Activated T-cell treated with anti-CD3 and anti-CD28 coated beads, Interleukin-2, amount 50 U/mL, for 4 hours (primary cell): Measurements from ENCODE around the gene SLAMF1. TPM values are rescaled to one million over a fixed set of nuclear protein-coding genes. Genes with fewer than 3 reads are reported as not detected.
"Not testable (repeated sequence)": the region's sequence is repeated elsewhere in the genome, so short reads cannot be mapped to it uniquely, and the experiment has no call there.

Experiments
- ATAC-seq, 2 donors: fragments of 200-7000 bp; cut with Tn5 transposase; one replicate each; pipeline ENCODE4 v1.10.0; 2021
- DNase-seq: peaks from one replicate; pipeline ENCODE4 v3.0.0-alpha.2; 2020
- H3K27me3 Mint-ChIP-seq: one replicate; pipeline ENCODE4 v1.8.0; 2021; ENCODE audit warnings: low read depth, mixed read lengths
- H3K36me3 Mint-ChIP-seq: one replicate; pipeline ENCODE4 v1.8.0; 2022; ENCODE audit warnings: mixed read lengths; ENCODE audit not compliant: insufficient read depth
- H3K4me1 Mint-ChIP-seq: one replicate; pipeline ENCODE4 v1.8.0; 2021; ENCODE audit warnings: low read depth, mixed read lengths
- H3K4me3 Mint-ChIP-seq: one replicate; pipeline ENCODE4 v1.8.0; 2021; ENCODE audit warnings: mild to moderate bottlenecking, moderate library complexity, mixed read lengths
- H3K9me3 Mint-ChIP-seq: one replicate; pipeline ENCODE4 v1.8.0; 2021; ENCODE audit warnings: mixed read lengths
- total RNA-seq, 3 donors: library from RNA; stranded (reverse); gene quantifications; one replicate each; pipeline ENCODE4 v1.2.1, GENCODE V29; 2021

Gene SLAMF1
- total RNA-seq, 3 donors from 2014 or later: 69.2 to 138 (median 96.6) TPM

GRCh38 chr1:160627677-160628289, 19.1 kb downstream of the SLAMF1 start:
- peaks cover 99% of the 10 kb centered on the region for H3K4me1 Mint-ChIP-seq
- H3K27me3 Mint-ChIP-seq, H3K9me3 Mint-ChIP-seq, ATAC-seq: not testable (repeated sequence)
- DNase-seq: peak; percentile 59
- H3K36me3 Mint-ChIP-seq: peaks cover 71% of the 10 kb centered on the region
- H3K4me3 Mint-ChIP-seq: peak overlapping the region; percentile 74

GRCh38 chr1:160626509-160627342, 20.1 kb downstream of the SLAMF1 start:
- Mint-ChIP-seq H3K27me3 (no peaks in the 10 kb centered on the region), H3K4me1 (peaks cover 100% of the 10 kb centered on the region), H3K36me3 (peaks cover 76% of the 10 kb centered on the region), H3K4me3 (peak overlapping the region; percentile 74), H3K9me3 (no peaks in the 10 kb centered on the region)
- no peak for DNase-seq
- ATAC-seq: peak; percentile 15 to 33

GRCh38 chr1:160625725-160626498, 20.9 kb downstream of the SLAMF1 start:
- DNase-seq (peak; percentile 62), ATAC-seq (peak; percentile 64 to 67)
- peaks cover 100% of the 10 kb centered on the region for H3K4me1 Mint-ChIP-seq
- H3K36me3 Mint-ChIP-seq: peaks cover 75% of the 10 kb centered on the region
- H3K27me3 Mint-ChIP-seq: no peaks in the 10 kb centered on the region
- no peaks in the 10 kb centered on the region for H3K9me3 Mint-ChIP-seq
- H3K4me3 Mint-ChIP-seq: peak overlapping the region; percentile 74

GRCh38 chr1:160625321-160625720, 21.5 kb downstream of the SLAMF1 start:
- H3K4me1 Mint-ChIP-seq: peaks cover 96% of the 10 kb centered on the region
- no peak for ATAC-seq
- no peaks in the 10 kb centered on the region for H3K9me3 Mint-ChIP-seq
- H3K36me3 Mint-ChIP-seq: peaks cover 70% of the 10 kb centered on the region
- DNase-seq: no peak
- no peaks in the 10 kb centered on the region for H3K27me3 Mint-ChIP-seq
- H3K4me3 Mint-ChIP-seq: peak overlapping the region; percentile 47

GRCh38 chr1:160624464-160624863, 22.4 kb downstream of the SLAMF1 start:
- Mint-ChIP-seq H3K27me3 (no peaks in the 10 kb centered on the region), H3K4me3 (peak overlapping the region; percentile 7), H3K4me1 (peaks cover 94% of the 10 kb centered on the region), H3K9me3 (no peaks in the 10 kb centered on the region), H3K36me3 (peaks cover 72% of the 10 kb centered on the region)
- no peak for DNase-seq
- ATAC-seq: no peak

- peaks cover 5% of the 10 kb centered on the region for H3K9me3 Mint-ChIP-seq
- ATAC-seq: peak; percentile 3 to 5
These were observed 23.0 kb downstream of the SLAMF1 start for GRCh38 chr1:160623862-160624261.

GRCh38 chr1:160623227-160623633, 23.6 kb downstream of the SLAMF1 start:
- ATAC-seq: peak; percentile 61 to 63
- Mint-ChIP-seq H3K4me3 (peak overlapping the region; percentile 62), H3K27me3 (no peaks in the 10 kb centered on the region), H3K4me1 (peaks cover 92% of the 10 kb centered on the region), H3K36me3 (peaks cover 75% of the 10 kb centered on the region), H3K9me3 (peaks cover 7% of the 10 kb centered on the region)
- DNase-seq: no peak

More at GRCh38 chr1:160623862-160624261, 23.0 kb downstream of the SLAMF1 start:
- H3K36me3 Mint-ChIP-seq: peaks cover 76% of the 10 kb centered on the region
- H3K4me1 Mint-ChIP-seq: peaks cover 94% of the 10 kb centered on the region
- no peak for DNase-seq
- peak overlapping the region; percentile 62 for H3K4me3 Mint-ChIP-seq
- H3K27me3 Mint-ChIP-seq: no peaks in the 10 kb centered on the region

GRCh38 chr1:160622501-160623226, 24.2 kb downstream of the SLAMF1 start:
- DNase-seq (no peak), ATAC-seq (no peak)
- peaks cover 7% of the 10 kb centered on the region for H3K9me3 Mint-ChIP-seq
- H3K4me3 Mint-ChIP-seq: peak overlapping the region; percentile 40
- H3K4me1 Mint-ChIP-seq: peaks cover 91% of the 10 kb centered on the region
- H3K27me3 Mint-ChIP-seq: no peaks in the 10 kb centered on the region
- H3K36me3 Mint-ChIP-seq: peaks cover 74% of the 10 kb centered on the region

GRCh38 chr1:160621633-160622413, 25.0 kb downstream of the SLAMF1 start:
- DNase-seq (no peak), ATAC-seq (no peak)
- Mint-ChIP-seq H3K9me3 (peaks cover 7% of the 10 kb centered on the region), H3K4me1 (peaks cover 84% of the 10 kb centered on the region), H3K27me3 (no peaks in the 10 kb centered on the region), H3K4me3 (peak overlapping the region; percentile 7), H3K36me3 (peaks cover 73% of the 10 kb centered on the region)

GRCh38 chr1:160620942-160621632, 25.8 kb downstream of the SLAMF1 start:
- DNase-seq (no peak), ATAC-seq (no peak)
- H3K4me3 Mint-ChIP-seq: no peak overlapping the region
- peaks cover 7% of the 10 kb centered on the region for H3K9me3 Mint-ChIP-seq
- H3K36me3 Mint-ChIP-seq: peaks cover 66% of the 10 kb centered on the region
- no peaks in the 10 kb centered on the region for H3K27me3 Mint-ChIP-seq
- peaks cover 78% of the 10 kb centered on the region for H3K4me1 Mint-ChIP-seq

GRCh38 chr1:160619742-160620277, 27.0 kb downstream of the SLAMF1 start:
- no peak overlapping the region for H3K4me3 Mint-ChIP-seq
- ATAC-seq (no peak), DNase-seq (no peak)
- H3K27me3 Mint-ChIP-seq: no peaks in the 10 kb centered on the region
- peaks cover 60% of the 10 kb centered on the region for H3K36me3 Mint-ChIP-seq
- H3K9me3 Mint-ChIP-seq: peaks cover 7% of the 10 kb centered on the region
- H3K4me1 Mint-ChIP-seq: peaks cover 69% of the 10 kb centered on the region

GRCh38 chr1:160618763-160619274, 28.0 kb downstream of the SLAMF1 start:
- ATAC-seq: no peak
- Mint-ChIP-seq H3K9me3 (peaks cover 7% of the 10 kb centered on the region), H3K4me1 (peaks cover 66% of the 10 kb centered on the region), H3K36me3 (peaks cover 56% of the 10 kb centered on the region), H3K27me3 (no peaks in the 10 kb centered on the region), H3K4me3 (no peak overlapping the region)
- DNase-seq: no peak
